A549 treated with AZD9567 at 1 μM for 4 hours (cell line): ENCODE data around the gene DGKK. TPM values are rescaled to one million over a fixed set of nuclear protein-coding genes. Genes with fewer than 3 reads are reported as not detected.

Experiments
- total RNA-seq: library from RNA; stranded (reverse); fragments of 200-300 nt; extraction: Qiagen RNA extraction; gene quantifications from 5 replicates; pipeline ENCODE4 v1.2.3, GENCODE V29; 2022; ENCODE audit not compliant: insufficient read depth

Gene DGKK
- not detected in 5 replicates for total RNA-seq

GRCh38 chrX:50470103-50471031 lies at the start of gene DGKK:
DGKK (minus strand) TSS chrX:50470825; CDS start chrX:50470678, 147 bp downstream.

